C4-2B (cell line): ENCODE measurements around the gene MCF2L2.

Source experiments
- ZFX ChIP-seq: fragments of 450-650 bp; IDR thresholded peaks from 2 replicates; pipeline ENCODE4 v1.6.1; 2017
- TF ChIP-seq, protein P1 (sequence below): fragments of 450-650 bp; conservative IDR thresholded peaks from 2 replicates; pipeline ENCODE4 v1.5.1; 2017; ENCODE audit warnings: mild to moderate bottlenecking

DNA sequence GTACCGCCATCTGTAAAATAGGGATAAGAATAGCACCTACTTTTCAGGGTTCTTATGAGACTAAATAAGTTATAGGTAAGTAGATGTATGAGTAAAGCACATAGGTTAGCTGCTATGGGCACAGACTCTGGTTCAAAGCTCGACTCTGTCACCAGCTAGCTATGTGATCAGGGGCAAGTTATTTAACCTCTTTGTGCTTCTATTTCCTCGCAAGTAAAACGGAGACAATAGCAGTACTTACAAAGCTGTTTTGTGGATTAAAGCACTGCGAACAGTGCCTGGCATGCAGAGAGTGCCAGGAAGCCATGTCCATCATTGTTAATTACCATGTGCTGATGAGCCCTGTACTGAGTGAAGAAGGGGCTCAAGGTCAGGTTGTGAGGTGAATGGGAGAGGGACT lies 267.8 kb downstream of the MCF2L2 start:
- TF ChIP-seq, protein P1, sequence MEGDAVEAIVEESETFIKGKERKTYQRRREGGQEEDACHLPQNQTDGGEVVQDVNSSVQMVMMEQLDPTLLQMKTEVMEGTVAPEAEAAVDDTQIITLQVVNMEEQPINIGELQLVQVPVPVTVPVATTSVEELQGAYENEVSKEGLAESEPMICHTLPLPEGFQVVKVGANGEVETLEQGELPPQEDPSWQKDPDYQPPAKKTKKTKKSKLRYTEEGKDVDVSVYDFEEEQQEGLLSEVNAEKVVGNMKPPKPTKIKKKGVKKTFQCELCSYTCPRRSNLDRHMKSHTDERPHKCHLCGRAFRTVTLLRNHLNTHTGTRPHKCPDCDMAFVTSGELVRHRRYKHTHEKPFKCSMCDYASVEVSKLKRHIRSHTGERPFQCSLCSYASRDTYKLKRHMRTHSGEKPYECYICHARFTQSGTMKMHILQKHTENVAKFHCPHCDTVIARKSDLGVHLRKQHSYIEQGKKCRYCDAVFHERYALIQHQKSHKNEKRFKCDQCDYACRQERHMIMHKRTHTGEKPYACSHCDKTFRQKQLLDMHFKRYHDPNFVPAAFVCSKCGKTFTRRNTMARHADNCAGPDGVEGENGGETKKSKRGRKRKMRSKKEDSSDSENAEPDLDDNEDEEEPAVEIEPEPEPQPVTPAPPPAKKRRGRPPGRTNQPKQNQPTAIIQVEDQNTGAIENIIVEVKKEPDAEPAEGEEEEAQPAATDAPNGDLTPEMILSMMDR, result no peak
- no peak for TF ChIP-seq ZFX
